ENCODE measurements around the gene TICRR.

TICRR gene

GRCh38 chr15:89642106-89642505 lies 66.8 kb downstream of the TICRR start:
- TF ChIP-seq RAD21 (IDR thresholded peaks at IDR 0.05; ENCODE audit: low read depth) (no peak), NFIC (IDR thresholded peaks at IDR 0.05) (no peak), EP300 (IDR thresholded peaks at IDR 0.05; ENCODE audit: borderline replicate concordance) (no peak), EGR1 (IDR thresholded peaks at IDR 0.05) (no peak), TCF12 (IDR thresholded peaks at IDR 0.05; ENCODE audit: low read depth) (no peak), FOXM1 (IDR thresholded peaks at IDR 0.05; ENCODE audit: borderline replicate concordance, low read depth) (no peak), USF1 (IDR thresholded peaks at IDR 0.05) (no peak), YY1 (IDR thresholded peaks at IDR 0.05; ENCODE audit: low read depth) (no peak), REST (IDR thresholded peaks at IDR 0.05; ENCODE audit: low read depth) (no peak), CREB1 (IDR thresholded peaks at IDR 0.05; ENCODE audit: low read depth) (no peak), MAX (IDR thresholded peaks at IDR 0.05) (no peak), ZBTB7A (IDR thresholded peaks at IDR 0.05; ENCODE audit: low read depth) (no peak), CEBPB (IDR thresholded peaks at IDR 0.05) (no peak), TEAD4 (IDR thresholded peaks at IDR 0.05) (no peak), TAF1 (IDR thresholded peaks at IDR 0.05; ENCODE audit: low read depth) (no peak)

GRCh38 chr15:89645680-89646079 lies 70.4 kb downstream of the TICRR start:
- TF ChIP-seq MAX (IDR thresholded peaks at IDR 0.05) (no peak), USF1 (IDR thresholded peaks at IDR 0.05) (no peak), RAD21 (IDR thresholded peaks at IDR 0.05; ENCODE audit: low read depth) (no peak)

DNA sequence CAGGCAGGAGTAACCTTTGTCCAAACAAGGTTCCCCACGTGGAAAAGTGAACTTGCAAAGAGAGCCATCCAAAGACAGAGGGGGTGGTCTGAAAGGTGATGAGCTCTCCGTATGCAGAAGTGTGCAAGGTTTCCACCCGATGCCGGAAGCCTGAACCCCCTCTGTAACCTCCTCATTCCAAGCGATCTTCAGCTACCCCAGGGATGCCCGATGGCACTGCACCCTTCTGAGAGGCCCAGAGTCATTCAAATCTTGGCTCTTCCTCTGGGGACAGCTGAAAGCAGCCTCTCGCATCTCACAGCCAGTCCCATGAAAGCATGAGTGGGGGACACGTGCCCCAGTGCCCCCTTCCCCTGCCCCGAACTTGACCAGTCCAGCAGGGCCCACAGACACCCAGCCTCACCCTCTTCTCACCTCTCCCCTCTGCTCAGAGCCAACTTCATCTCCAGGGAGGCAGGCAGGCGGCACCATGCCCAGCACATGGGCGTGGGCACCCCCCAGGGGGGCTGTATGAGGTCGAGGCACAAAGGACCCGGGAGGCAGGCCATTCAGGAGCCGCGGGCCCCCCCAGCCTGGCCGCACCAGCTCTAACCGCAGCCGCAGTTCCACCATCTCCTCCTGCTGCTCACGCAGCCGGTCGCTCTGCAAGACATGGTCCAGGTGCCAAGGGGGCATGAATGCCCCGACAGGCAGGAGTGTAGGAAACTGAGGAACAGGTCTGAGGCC lies 71.3 kb downstream of the TICRR start:
- TF ChIP-seq NFIC (IDR thresholded peaks at IDR 0.05) (no peak), TCF12 (IDR thresholded peaks at IDR 0.05; ENCODE audit: low read depth) (no peak), MAX (IDR thresholded peaks at IDR 0.05) (no peak), RAD21 (IDR thresholded peaks at IDR 0.05; ENCODE audit: low read depth) (no peak), FOXM1 (IDR thresholded peaks at IDR 0.05; ENCODE audit: borderline replicate concordance, low read depth) (no peak), TAF1 (IDR thresholded peaks at IDR 0.05; ENCODE audit: low read depth) (no peak), YY1 (IDR thresholded peaks at IDR 0.05; ENCODE audit: low read depth) (no peak), EGR1 (IDR thresholded peaks at IDR 0.05) (no peak), EP300 (IDR thresholded peaks at IDR 0.05; ENCODE audit: borderline replicate concordance) (no peak)

GRCh38 chr15:89647191-89647851 lies 72.1 kb downstream of the TICRR start:
- TF ChIP-seq RAD21 (IDR thresholded peaks at IDR 0.05; ENCODE audit: low read depth) (peak; percentile 63), YY1 (IDR thresholded peaks at IDR 0.05; ENCODE audit: low read depth) (no peak)

DNA sequence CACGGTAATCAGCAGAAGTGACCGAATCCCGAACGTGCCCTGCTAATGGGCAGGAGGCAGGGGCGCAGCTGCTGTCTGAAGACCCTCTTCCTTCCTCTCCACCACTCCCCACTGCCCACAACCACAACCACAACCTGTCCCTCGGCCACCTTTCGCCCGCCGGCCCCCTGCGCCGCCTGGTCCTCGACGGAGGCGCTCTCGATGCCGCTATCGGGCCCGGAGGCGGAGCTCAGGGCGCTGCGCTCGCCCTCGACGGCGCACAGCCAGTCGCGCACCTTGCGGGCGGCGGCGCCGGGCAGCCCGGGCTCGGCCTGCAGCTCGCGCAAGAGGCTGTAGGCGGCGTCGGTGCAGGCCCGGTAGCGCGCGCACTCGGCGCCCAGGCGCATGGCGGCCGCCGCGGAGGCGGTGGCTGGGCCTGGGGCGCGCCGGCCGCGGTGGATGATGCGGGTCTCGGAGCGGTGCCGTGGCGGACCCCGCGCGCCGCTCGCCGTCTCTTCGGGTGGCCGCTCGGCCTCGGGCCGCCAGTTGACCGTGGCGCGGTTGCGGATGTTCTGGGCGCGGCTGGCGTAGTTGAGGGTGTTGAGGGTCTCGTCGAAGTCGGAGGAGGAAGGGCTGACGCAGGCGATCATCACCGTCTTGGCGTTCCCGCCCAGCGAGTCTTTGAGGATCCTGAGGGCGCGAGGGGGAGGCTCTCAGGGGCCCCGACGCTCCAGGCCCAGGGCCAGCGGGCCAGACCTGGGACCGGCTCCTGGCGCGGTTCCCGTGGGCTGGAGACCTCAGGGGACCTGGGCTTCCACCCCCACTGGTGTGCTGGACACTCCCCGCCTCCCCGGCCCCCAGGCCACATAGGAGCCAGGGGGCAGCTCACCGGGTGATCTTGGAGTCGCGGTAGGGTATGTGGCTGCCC lies 73.1 kb downstream of the TICRR start:
- TF ChIP-seq TAF1 (IDR thresholded peaks at IDR 0.05; ENCODE audit: low read depth) (no peak), ZBTB7A (IDR thresholded peaks at IDR 0.05; ENCODE audit: low read depth) (no peak), TCF12 (IDR thresholded peaks at IDR 0.05; ENCODE audit: low read depth) (no peak), EGR1 (IDR thresholded peaks at IDR 0.05) (no peak), CEBPB (IDR thresholded peaks at IDR 0.05) (no peak), REST (IDR thresholded peaks at IDR 0.05; ENCODE audit: low read depth) (no peak), RAD21 (IDR thresholded peaks at IDR 0.05; ENCODE audit: low read depth) (no peak), NFIC (IDR thresholded peaks at IDR 0.05) (no peak), EP300 (IDR thresholded peaks at IDR 0.05; ENCODE audit: borderline replicate concordance) (no peak), CREB1 (IDR thresholded peaks at IDR 0.05; ENCODE audit: low read depth) (no peak), YY1 (IDR thresholded peaks at IDR 0.05; ENCODE audit: low read depth) (no peak), MAX (IDR thresholded peaks at IDR 0.05) (no peak), TEAD4 (IDR thresholded peaks at IDR 0.05) (no peak), FOXM1 (IDR thresholded peaks at IDR 0.05; ENCODE audit: borderline replicate concordance, low read depth) (no peak), USF1 (IDR thresholded peaks at IDR 0.05) (no peak)
